PC-9 (cell line): ENCODE results near the gene TBC1D16.

ENCODE experiments used
- CTCF ChIP-seq: fragments of 200-600 bp; sonication (generic); conservative IDR thresholded peaks from 2 replicates; pipeline ENCODE4 v1.6.1; 2017; ENCODE audit warnings: mixed run types, antibody characterized with exemption, mild to moderate bottlenecking, moderate library complexity
- EZH2 ChIP-seq: fragments of 200-600 bp; sonication (generic); IDR thresholded peaks from 2 replicates; pipeline ENCODE4 v1.8.0; 2017; ENCODE audit warnings: antibody characterized with exemption, low read depth

DNA sequence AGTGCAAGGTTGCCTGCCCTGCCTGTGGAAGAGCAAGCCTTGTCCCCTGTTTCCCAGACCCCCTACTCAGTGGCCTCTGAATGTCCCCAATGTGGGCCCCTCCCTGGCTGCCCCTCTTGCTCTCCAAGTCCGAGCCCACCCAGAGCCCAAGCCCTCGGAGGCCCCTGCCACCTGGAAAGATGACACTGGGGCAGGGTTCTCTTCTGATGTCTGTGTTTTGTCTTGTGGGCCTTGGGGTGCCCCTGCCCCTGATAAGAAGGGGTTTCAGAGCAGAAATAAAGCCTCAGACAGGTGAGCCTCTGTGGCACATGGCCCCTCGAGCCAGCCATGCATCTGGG lies 111.1 kb downstream of the TBC1D16 start:
- TF ChIP-seq CTCF (no peak), EZH2 (no peak)
